K562 (cell line): ENCODE measurements around the gene IRF8. TPM values are rescaled to one million over a fixed set of nuclear protein-coding genes. Genes with fewer than 3 reads are reported as not detected.

Experiments
- ATAC-seq: fragments of 200-7000 bp; cut with Tn5 transposase; 3 replicates; pipeline ENCODE4 v1.9.1; 2020; ENCODE audit warnings: moderate library complexity
- BruUV-seq: library from RNA; stranded (reverse); fragments of 400-500 nt; replicated peaks from 2 replicates; lab custom pipeline; 2021; lab: Mats Ljungman, UMichigan
- CTCF ChIA-PET: fragments of 300-600 bp; formaldehyde crosslinking; extraction: SDS; loops from one replicate; lab custom pipeline; 2021; ENCODE audit warnings: low intra/inter-chr PET ratio; lab: Yijun Ruan, JAX
- POLR2A ChIA-PET: fragments of 300-600, 350-650 bp; sonication (Branson Sonifier 250); formaldehyde crosslinking; extraction: SDS; loops from one replicate; lab custom pipeline; 2021; ENCODE audit warnings: antibody characterized with exemption, inconsistent platforms; lab: Yijun Ruan, JAX
- DNase-seq, 4 experiments: peaks; one replicate each; pipeline versions ENCODE4 v3.0.0 to v3.0.0-alpha.2; 2011 to 2018; ENCODE audit warnings: low spot score in 3 of 4, mixed read lengths in 3 of 4; ENCODE audit errors: extremely low read depth in 1 of 4
- FAIRE-seq: peaks from 2 replicates; lab custom pipeline; 2011; peaks lifted over from hg19 to GRCh38; lab: Jason Lieb, UNC
- H2AFZ ChIP-seq: 2 replicates; pipeline ENCODE4 v1.6.0; 2011; ENCODE audit warnings: low read depth, low read length, control low read depth, inconsistent platforms
- H3K27ac ChIP-seq: fragments of 200-600 bp; 3 replicates; pipeline ENCODE4 v1.8.0; 2011; ENCODE audit warnings: low read depth, mild to moderate bottlenecking, control low read depth, inconsistent platforms, low read length, moderate library complexity, mixed read lengths; ENCODE audit errors: extremely low read depth
- H3K27me3 ChIP-seq, 2 experiments: fragments of 300-600 bp in 1 of 2; 2 replicates in 1 of 2; 3 replicates in 1 of 2; pipeline versions ENCODE4 v1.6.0 to v1.8.0; 2011; ENCODE audit warnings: inconsistent platforms in 2 of 2, low read length in 2 of 2, mild to moderate bottlenecking in 1 of 2, mixed read lengths in 1 of 2, moderate library complexity in 1 of 2; ENCODE audit not compliant: control insufficient read depth in 2 of 2, insufficient read depth in 2 of 2
- H3K36me3 ChIP-seq: fragments of 300-600 bp; 3 replicates; pipeline ENCODE4 v1.8.0; 2011; ENCODE audit warnings: mild to moderate bottlenecking, low read length, inconsistent platforms; ENCODE audit not compliant: control insufficient read depth, insufficient read depth
- H3K4me1 ChIP-seq, 2 experiments: fragments of 200-600 bp in 1 of 2; replicated peaks in 1 of 2; 2 replicates in 1 of 2; 3 replicates in 1 of 2; pipeline versions ENCODE4 v1.5.1 to v1.8.0; 2011; ENCODE audit warnings: inconsistent platforms in 2 of 2, low read length in 2 of 2, mild to moderate bottlenecking in 1 of 2, mixed read lengths in 1 of 2, moderate library complexity in 1 of 2; ENCODE audit not compliant: control insufficient read depth in 2 of 2, insufficient read depth in 2 of 2
- H3K4me2 ChIP-seq: 2 replicates; pipeline ENCODE4 v1.6.1; 2011; ENCODE audit warnings: low read length, control low read depth, inconsistent platforms, mixed read lengths; ENCODE audit not compliant: insufficient read depth
- H3K4me3 ChIP-seq: fragments of 200-600 bp; sonication (generic), shearing (Covaris generic); 2 replicates; pipeline ENCODE4 v1.5.1; 2016; ENCODE audit warnings: control low read depth, inconsistent platforms
- H3K79me2 ChIP-seq: fragments of 200-600 bp; 3 replicates; pipeline ENCODE4 v1.8.0; 2011; ENCODE audit warnings: low read length, inconsistent platforms; ENCODE audit not compliant: control insufficient read depth, insufficient read depth
- H3K9ac ChIP-seq, 2 experiments: 2 replicates each; pipeline versions ENCODE4 v1.6.0 to v1.6.1; 2011; ENCODE audit warnings: low read depth in 2 of 2, low read length in 2 of 2, control low read depth in 1 of 2, inconsistent platforms in 1 of 2, mild to moderate bottlenecking in 1 of 2, mixed read lengths in 1 of 2; ENCODE audit not compliant: insufficient read depth in 1 of 2
- H3K9me1 ChIP-seq: one replicate; pipeline ENCODE4 v1.6.0; 2011; ENCODE audit warnings: inconsistent platforms, mild to moderate bottlenecking, low read length, moderate library complexity; ENCODE audit not compliant: control insufficient read depth, insufficient read depth
- H3K9me3 ChIP-seq: replicated peaks from 2 replicates; pipeline ENCODE4 v1.5.1; 2011; ENCODE audit warnings: low read depth, low read length, inconsistent platforms; ENCODE audit not compliant: control insufficient read depth, insufficient read depth
- H4K20me1 ChIP-seq: replicated peaks from 2 replicates; pipeline ENCODE4 v1.6.1; 2011; ENCODE audit warnings: low read length, inconsistent platforms, mixed read lengths; ENCODE audit not compliant: control insufficient read depth, insufficient read depth
- BCLAF1 ChIP-seq, 2 experiments: fragments of 450-650 bp in 1 of 2; IDR thresholded peaks; 2 replicates each; pipeline ENCODE4 v1.6.1; 2011 to 2017; ENCODE audit warnings: low read depth in 2 of 2, antibody characterized with exemption in 1 of 2, borderline replicate concordance in 1 of 2, low read length in 1 of 2, mild to moderate bottlenecking in 1 of 2, mixed read lengths in 1 of 2; ENCODE audit not compliant: control insufficient read depth in 1 of 2
- IFI16 ChIP-seq: fragments of 250-450 bp; sonication (Bioruptor Pico); IDR thresholded peaks from 2 replicates; pipeline ENCODE4 v2.1.2; 2022; ENCODE audit warnings: mild to moderate bottlenecking, inconsistent platforms
- NR2C2 ChIP-seq, 2 experiments: fragments of 200-800 bp in 1 of 2; sonication (Bioruptor generic) in 1 of 2; sonication (generic) in 1 of 2; formaldehyde crosslinking in 1 of 2; IDR thresholded peaks; 2 replicates each; pipeline versions ENCODE4 v1.6.1 to v1.8.0; 2016 to 2022; ENCODE audit warnings: mild to moderate bottlenecking in 1 of 2, missing compliant biosample characterization in 1 of 2, missing genetic modification characterization in 1 of 2, missing genetic modification reagents in 1 of 2
- PCBP1 ChIP-seq: fragments of 200-400 bp; formaldehyde crosslinking; IDR thresholded peaks from 2 replicates; pipeline ENCODE4 v1.6.1; 2018; ENCODE audit warnings: mild to moderate bottlenecking, low read depth, low read length; ENCODE audit not compliant: poor library complexity, severe bottlenecking
- ZBTB26 ChIP-seq: fragments of 450-650 bp; formaldehyde crosslinking; IDR thresholded peaks from 2 replicates; pipeline ENCODE4 v1.4.0; 2022; ENCODE audit warnings: missing genetic modification characterization
- WGBS: fragments of 100-300 bp; shearing (Covaris generic); methylation state at CpG from one replicate; pipeline ENCODE4 v1.1.6; 2016; ENCODE audit warnings: low coverage, mixed read lengths; ENCODE audit not compliant: insufficient coverage; ENCODE audit errors: missing lambda C conversion rate; 5-methylcytosine and 5-hydroxymethylcytosine counted together
- in situ Hi-C: fragments of 300-500 bp; cut with MboI; formaldehyde crosslinking; loops from 4 replicates; pipeline ENCODE4 v1.15.0; 2018; ENCODE audit warnings: inconsistent platforms, mixed read lengths
- intact Hi-C: fragments of 100-400 bp; cut with micrococcal nuclease; formaldehyde crosslinking; loops from 2 replicates; pipeline ENCODE4 v1.14.2; 2022
- polyA plus RNA-seq, 8 experiments: library from polyadenylated mRNA; depleted of rRNA in 4 of 8; stranded (reverse) in 5 of 8; unstranded in 3 of 8; fragments of >200 nt; fragmentation: Nextera tagmentation in 2 of 8; fragmentation: Illumina TruSeq in 1 of 8; extraction: Ambion mirVana in 2 of 8; extraction: Trizol in 1 of 8; gene quantifications; 2 replicates each; pipeline versions ENCODE4 v1.2.1 to v1.2.3, GENCODE V29; 2011 to 2014; ENCODE audit warnings: inconsistent platforms in 1 of 8, missing spikeins in 1 of 8
- total RNA-seq, 7 experiments: library from RNA; depleted of rRNA in 6 of 7; stranded (reverse); fragments of >200 nt in 6 of 7; fragmentation: Illumina TruSeq in 2 of 7; extraction: Trizol in 2 of 7; gene quantifications; 2 replicates each; pipeline versions ENCODE4 v1.2.1 to v1.2.3, GENCODE V29; 2011 to 2021; ENCODE audit warnings: low replicate concordance in 1 of 7
- TF ChIP-seq, protein P1 (sequence below): fragments of 450-650 bp; formaldehyde crosslinking; conservative IDR thresholded peaks from 2 replicates; pipeline ENCODE4 v1.4.0; 2022; ENCODE audit warnings: mild to moderate bottlenecking, missing genetic modification characterization

Gene IRF8
- total and polyA plus RNA-seq, 9 of the 15 experiments (the other 6 are each of a cell fraction or from before 2014, with no cell fraction given), result 0.01 to 0.98 TPM; not detected in 7

DNA sequence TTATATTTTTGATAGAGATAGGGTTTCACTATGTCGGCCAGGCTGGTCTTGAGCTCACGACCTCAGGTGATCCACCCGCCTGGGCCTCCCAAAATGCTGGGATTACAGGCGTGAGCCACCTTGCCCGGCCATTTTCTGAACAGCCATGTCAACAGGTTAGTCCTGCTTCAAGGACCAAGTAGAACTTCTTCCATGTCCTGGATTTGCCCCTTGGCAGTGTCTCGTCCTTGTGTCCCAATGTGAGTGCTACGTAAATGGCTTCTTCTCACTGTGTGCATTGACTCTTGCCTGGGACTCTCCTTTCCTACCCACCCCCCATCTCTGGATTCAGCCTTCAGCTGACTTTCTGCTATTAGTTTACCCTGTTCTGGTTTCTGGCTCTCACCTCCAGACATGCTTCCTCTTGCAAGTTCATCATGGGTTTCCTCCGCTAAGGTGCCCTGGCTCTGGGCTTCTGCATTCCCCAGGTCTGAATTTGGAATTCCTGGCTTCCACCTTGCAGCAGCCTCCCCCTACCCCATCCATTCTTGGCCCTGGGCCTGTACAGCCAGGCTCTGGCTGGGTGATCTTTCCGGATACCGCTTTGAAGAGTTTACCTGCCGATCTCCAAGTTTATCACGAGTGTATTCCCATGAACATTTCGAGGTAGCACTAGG, 14.0 kb upstream of the IRF8 start:
- Histone ChIP-seq H4K20me1 (no peaks in the 10 kb centered on the region; the same call in 1 of the 2 replicates), H3K79me2 (no peaks in the 10 kb centered on the region), H3K27ac (no peak overlapping the region), H3K36me3 (no peaks in the 10 kb centered on the region), H3K27me3 (peaks cover 23 to 31% of the 10 kb centered on the region in 2 experiments; a peak in 4 of 5 replicates), H3K4me3 (no peak overlapping the region), H3K9me1 (no peaks in the 10 kb centered on the region), H3K4me1 (no peaks in the 10 kb centered on the region), H3K9ac (no peak overlapping the region), H3K9me3 (no peaks in the 10 kb centered on the region), H3K4me2 (no peak overlapping the region), H2AFZ (no peak overlapping the region)
- ChIA-PET CTCF (no interaction called here), POLR2A (interaction anchor here (0.6 kb wide), 1 partner anchor 100 kb away, joined by 4 read pairs; no protein-coding TSS in a partner anchor)
- in situ Hi-C loops, result no loop called here
- no peak for ATAC-seq
- intact Hi-C loops, result no loop called here
- under 1% methylated on average over 13 of the region's 13 CpGs for WGBS
- DNase-seq, result no peak
- no peak for TF ChIP-seq PCBP1
- BruUV-seq, result no TSS peak
- FAIRE-seq, result no peak

- POLR2A ChIA-PET, result no interaction called here
- Histone ChIP-seq H3K27ac (no peak overlapping the region), H3K4me3 (no peak overlapping the region), H3K36me3 (no peaks in the 10 kb centered on the region), H3K27me3 (peaks cover 23 to 25% of the 10 kb centered on the region in 2 experiments; a peak in 4 of 5 replicates), H2AFZ (no peak overlapping the region), H3K79me2 (no peaks in the 10 kb centered on the region), H3K4me1 (no peaks in the 10 kb centered on the region), H3K9me1 (no peaks in the 10 kb centered on the region), H3K9ac (no peak overlapping the region), H3K9me3 (no peaks in the 10 kb centered on the region), H4K20me1 (no peaks in the 10 kb centered on the region; the same call in 1 of the 2 replicates), H3K4me2 (no peak overlapping the region)
- CTCF ChIA-PET, result no interaction called here
- in situ Hi-C loops, result no loop called here
- 0% methylated on average over 6 of the region's 6 CpGs for WGBS
- no peak for ATAC-seq
- BruUV-seq, result no TSS peak
- FAIRE-seq, result no peak
- no peak for DNase-seq
- intact Hi-C loops, result no loop called here
- TF ChIP-seq IFI16 (CRISPR knock-in tag) (no peak), ZBTB26 (CRISPR knock-in tag) (no peak), BCLAF1 (IDR thresholded peaks at IDR 0.05; ENCODE audit: borderline replicate concordance in 1 of 2, control insufficient read depth in 1 of 2, low read depth in 2 of 2, low read length in 1 of 2) (no peak), NR2C2 (CRISPR knock-in tag; IDR thresholded peaks at IDR 0.05) (no peak), NR2C2 (tag; IDR thresholded peaks at IDR 0.05) (no peak)
- TF ChIP-seq, protein P1, sequence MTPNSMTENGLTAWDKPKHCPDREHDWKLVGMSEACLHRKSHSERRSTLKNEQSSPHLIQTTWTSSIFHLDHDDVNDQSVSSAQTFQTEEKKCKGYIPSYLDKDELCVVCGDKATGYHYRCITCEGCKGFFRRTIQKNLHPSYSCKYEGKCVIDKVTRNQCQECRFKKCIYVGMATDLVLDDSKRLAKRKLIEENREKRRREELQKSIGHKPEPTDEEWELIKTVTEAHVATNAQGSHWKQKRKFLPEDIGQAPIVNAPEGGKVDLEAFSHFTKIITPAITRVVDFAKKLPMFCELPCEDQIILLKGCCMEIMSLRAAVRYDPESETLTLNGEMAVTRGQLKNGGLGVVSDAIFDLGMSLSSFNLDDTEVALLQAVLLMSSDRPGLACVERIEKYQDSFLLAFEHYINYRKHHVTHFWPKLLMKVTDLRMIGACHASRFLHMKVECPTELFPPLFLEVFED (CRISPR knock-in tag), result no peak
These were observed 13.4 kb upstream of the IRF8 start for GRCh38 chr16:85885537-85885936.
